GM12872 (cell line): ENCODE measurements around the gene APOLD1.

ENCODE experiments used
- CTCF ChIP-seq: IDR thresholded peaks from 3 replicates; pipeline ENCODE4 v1.5.1; 2011; ENCODE audit warnings: low read depth, mild to moderate bottlenecking, low read length, moderate library complexity; ENCODE audit not compliant: insufficient read depth

APOLD1 gene

DNA sequence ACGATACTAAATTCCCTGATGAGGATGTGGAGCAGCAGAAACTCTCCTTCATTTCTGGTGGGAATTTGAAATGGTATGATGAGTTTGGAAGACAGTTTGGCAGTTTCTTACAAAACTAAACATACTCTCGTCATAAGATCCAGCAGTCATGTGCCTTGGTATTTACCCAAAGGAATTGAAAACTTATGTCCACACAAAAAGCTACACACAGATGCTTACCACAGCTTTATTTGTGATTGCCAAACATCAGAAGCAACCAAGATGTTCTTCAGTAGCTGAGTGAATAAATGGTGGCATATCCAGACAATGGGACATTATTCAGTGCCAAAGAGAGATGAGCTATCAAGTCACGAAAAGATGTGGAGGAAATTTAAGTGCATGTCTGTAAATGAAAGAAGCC lies 10.7 kb upstream of the APOLD1 start:
- no peak for TF ChIP-seq CTCF

GRCh38 chr12:12776261-12776660 lies 9.2 kb upstream of the APOLD1 start:
- TF ChIP-seq CTCF: no peak

DNA sequence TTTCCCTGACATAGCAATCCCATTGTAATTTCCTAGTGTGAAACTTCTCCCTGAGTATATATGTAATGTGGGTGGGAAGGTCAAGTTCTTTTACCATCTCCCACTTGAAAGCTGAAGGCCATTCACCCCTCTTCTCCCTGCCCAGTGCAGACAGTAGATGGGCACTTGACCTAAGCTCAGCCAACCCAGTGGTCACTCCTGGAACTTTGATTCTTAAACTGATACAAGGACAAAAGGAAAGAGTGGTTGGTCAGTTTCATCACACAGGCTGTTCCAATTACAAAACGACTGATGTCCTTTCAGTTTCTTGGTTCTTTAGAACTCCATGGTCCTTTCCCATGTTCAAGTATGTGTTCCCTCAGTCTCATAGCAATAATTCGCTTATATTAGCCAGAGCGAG lies 8.4 kb upstream of the APOLD1 start:
- TF ChIP-seq CTCF: no peak

GRCh38 chr12:12779007-12779406 lies 6.5 kb upstream of the APOLD1 start:
- no peak for TF ChIP-seq CTCF

DNA sequence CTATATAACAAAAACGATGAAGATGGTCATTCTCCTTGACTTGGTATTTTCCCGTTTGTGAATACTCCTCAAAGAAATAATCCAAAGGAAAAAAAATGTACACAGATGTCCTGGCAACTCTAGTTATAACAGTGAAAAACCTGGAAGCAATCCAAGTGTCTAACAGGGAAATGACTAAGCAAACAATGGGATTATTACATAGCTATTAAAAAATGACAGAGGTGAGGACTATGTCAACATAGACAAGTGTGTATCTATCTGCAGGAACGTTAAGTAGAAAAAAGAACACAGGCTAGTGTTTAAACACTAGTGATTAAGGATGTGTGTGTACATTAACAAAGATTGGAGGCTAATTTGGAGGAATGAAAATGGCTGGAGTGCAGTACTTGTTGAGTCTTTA lies 5.9 kb upstream of the APOLD1 start:
- no peak for TF ChIP-seq CTCF

DNA sequence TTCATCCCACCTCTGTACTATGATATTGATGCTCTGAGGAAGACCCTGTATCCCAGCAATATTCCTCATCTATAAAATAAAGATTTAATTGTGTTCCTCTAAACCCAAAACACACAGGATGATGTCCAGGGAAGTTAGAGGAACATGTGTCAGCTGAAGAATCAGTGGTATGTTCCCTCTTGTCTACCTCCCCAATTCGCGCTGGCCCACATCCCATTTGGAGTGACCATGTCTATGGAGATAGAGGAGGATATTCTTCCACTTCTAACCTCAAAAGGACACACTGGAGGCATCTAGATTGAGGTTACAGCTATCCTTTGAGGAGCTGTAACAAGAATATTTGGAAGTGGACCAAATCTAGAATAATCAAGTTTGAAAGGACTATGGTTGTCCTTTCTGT lies 1.3 kb upstream of the APOLD1 start:
- no peak for TF ChIP-seq CTCF

DNA sequence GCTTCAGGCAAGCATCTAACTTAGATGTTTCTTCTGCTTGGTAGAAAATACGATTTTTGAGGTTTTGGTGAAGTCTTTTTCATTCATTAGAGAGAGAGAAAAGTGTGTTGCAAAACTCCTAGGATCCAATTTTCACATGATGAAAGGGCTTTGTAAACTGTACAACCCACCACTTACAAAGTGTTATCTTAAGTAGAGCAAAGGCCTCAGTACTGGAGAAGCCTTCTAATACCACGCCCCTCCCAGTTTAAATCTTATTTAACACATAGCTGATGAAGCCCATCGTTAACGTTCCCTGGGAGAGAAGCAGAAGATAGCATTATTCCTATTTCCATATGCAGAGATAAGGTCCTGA lies 869 bp downstream of the APOLD1 start:
- no peak for TF ChIP-seq CTCF
